ENCODE measurements around the gene CDCA7L.
"Not testable (repeated sequence)": the region's sequence is repeated elsewhere in the genome, so short reads cannot be mapped to it uniquely, and the experiment has no call there.

The CDCA7L gene

DNA sequence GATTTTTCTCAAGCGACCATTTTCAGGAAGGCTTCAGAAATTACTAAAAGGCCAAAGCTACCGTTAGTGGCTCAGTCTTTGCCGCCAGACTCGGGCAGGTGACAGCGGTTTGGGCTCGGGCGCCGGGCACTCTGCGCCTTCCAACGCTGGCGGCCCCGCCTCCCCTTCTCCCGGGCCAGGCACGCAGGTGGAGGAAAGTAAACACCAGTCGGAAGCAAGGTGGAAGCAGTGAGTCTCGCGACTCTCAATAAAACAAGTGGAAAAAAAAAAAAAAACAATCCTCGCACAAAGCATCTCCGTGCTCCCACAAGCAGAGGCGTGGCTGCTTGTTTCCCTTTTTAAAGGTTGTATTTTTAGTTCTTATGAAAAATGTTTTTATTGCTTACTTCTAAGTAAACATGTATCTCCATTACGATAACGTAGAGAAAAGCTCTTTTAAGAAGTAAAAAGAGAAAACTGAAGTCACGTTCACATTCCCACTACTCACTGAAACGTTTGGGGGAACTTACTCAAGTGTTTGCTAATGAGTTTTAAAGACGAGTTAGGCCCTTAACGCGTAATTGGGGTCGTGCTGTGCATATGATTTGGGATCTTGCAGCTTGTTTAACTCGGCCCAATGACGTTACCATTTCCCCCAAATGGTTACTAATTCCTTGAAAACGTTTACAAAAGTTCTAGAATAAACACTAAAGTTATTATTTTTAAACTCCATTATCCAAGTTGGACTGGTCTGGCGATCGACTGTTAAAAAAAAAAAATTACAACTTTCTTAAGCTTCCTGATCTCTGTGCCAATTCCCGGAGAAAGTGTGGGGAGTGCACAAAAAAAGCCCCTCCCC lies 864 bp downstream of the CDCA7L start:
- peak; percentile 91 for DNase-seq (ENCODE audit: low spot score)

DNA sequence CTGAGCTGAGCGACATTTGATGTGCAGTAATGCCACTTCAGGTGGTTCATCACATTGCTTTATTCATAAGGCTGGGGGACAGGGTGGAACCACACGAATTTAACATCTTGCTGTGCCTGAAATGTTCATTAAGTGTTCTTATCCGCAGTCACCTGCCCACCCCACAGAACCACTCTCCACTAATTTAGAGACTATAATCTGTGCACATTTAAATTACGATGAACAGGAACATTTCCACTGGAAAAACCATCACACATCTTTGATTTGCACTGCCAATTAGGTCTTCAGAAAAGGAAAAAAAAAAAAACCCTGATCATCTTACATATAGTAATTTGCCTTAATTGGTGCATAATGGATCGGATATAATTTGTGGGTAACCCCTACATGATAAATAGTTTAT lies 2.3 kb downstream of the CDCA7L start:
- no peak for DNase-seq (ENCODE audit: low spot score)

DNA sequence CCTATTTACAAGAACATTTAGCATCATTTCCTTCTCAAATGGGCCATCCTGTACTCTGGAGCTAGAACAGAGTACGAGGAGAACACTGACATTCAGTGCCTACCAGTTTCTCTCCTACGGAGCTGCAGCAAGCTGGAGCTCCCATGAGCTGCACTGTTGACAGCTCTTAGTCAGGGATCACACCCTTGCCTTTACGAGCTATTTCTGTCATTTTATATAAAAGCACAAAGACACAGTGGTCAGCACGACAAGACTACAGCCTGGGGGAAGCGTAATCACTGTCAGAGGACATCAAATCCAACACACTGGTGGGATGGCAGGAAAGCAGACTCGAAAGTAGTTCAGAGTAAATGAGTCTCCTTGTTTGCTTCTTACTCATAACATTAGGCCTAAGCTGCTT lies 2.7 kb downstream of the CDCA7L start:
- DNase-seq (ENCODE audit: low spot score): no peak

DNA sequence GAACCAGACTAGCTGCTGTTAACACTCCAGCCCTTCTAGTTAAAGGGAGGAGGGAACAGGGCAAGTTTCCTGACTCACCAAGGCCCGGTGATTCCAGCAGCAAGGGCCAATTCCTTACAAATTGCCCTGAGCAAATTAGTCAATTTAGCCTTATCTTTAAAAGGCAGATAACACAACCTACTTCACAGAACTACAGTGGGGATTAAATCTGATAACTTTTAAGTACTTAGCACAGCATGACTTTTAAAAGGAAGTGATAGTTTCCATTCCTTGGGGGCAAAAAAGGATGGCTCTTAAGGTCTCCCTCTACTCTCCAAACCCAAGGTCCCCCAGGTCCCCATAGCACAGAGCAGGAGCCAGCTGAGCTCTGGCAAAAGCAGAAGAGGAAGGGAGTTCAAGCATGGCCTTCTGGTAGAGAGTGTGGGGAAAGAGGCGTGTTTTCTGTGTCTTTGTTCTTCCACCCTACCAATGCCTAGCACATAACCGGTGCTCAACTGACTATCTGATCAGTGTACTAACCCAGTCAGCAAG lies 4.0 kb downstream of the CDCA7L start:
- DNase-seq (ENCODE audit: low spot score): no peak

DNA sequence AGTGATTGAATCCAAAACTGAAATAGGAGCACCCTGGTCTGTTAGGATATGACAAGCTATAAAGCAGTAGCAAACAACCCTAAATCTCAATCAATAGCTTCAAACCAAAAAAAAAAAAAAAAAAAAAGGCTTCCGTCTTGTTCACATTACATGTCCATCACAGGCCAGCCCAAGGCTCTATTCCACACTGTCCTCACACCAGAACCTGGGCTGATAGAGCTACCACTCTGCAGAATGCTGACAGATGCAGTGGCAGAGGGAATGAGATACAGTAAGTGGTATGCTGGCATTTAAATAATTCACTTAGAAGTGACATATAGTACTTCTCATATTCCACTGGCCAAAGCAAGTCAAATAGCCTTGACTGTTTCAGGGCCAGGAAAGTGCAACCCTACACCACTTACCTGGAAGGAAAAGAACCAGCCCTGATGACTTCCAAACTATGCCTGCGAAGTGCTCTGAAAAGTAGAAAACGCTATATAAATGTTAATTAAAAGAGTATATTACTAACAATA lies 5.8 kb downstream of the CDCA7L start:
- no peak for DNase-seq (ENCODE audit: low spot score)

DNA sequence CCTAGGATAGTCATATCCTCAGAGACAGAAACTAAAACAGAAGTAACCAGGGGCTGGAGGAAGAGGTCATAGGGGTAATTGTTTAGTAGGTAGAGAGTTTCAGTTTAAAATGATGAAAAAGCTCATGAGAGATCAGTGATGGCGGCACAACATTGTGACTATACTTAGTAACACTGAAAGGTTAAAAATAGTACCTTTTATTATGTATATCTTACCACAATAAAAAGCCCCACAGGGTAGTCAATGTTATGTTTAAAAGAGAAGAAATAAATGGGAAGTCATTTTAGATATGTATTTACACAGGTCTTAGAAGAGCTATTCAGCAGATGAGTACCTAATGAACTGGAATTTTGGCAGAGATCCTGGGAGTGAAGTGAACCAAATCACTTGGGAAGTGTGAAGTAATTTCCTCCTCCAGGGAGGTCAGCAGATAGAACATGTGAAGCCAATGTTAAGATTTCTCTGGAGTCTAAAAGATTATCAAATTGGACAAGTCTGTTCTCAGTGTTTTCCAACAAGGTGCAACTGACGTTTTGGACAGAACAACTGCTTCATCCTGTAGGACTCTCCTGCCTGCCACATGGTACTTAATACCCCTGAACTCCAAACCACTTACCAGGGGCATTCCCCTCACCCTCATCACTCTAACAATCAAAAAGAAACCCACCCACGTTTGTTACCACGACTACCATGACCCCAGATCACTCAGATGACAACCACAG lies 6.4 kb downstream of the CDCA7L start:
- no peak for DNase-seq (ENCODE audit: low spot score)

DNA sequence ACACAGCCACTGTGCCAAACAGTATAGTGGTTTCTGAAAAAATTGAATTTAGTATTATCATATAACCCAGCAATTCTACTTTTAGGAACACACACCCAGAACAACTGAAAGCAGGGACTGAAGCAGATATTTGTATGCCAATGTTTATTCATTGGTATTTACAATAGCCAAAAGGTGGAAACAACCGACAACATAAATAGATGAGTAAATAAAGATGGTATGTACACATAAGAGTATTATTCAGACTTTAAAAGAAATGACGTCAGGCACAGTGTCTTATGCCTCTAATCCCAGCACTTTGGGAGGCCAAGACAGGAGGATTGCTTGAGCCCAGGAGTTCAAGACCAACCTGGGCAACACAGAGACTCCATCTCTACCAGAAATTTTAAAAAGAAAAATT lies 7.2 kb downstream of the CDCA7L start:
- DNase-seq (ENCODE audit: low spot score): no peak

DNA sequence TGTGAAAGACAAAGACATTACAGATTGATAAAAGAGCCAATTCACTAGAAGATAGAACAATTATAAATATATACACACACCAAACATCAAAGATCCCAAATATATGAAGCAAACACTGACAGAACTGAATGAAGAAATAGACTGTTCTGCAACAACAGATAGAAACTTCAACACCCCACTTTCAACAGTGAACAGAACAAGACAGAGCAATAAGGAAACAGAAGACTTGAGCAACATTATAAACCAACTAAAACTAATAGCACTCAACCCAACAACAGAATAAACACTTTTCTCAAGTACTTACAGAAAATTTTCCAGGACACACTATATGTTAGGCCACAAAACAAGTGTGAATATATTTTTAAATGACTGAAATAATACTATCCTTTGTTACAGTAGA lies 10.9 kb downstream of the CDCA7L start:
- DNase-seq (ENCODE audit: low spot score): no peak

DNA sequence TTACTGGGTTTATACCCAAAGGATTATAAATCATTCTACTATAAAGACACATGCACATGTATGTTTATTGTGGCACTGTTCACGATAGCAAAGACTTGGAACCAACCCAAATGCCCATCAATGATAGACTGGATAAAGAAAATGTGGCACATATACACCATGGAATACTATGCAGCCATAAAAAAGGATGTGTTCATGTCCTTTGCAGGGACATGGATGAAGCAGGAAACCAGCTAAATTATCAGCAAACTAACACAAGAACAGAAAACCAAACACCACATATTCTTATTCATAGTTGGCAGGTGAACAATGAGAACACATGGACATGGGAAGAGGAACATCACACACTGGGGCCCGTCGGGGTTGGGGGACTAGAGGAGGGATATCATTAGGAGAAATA lies 12.4 kb downstream of the CDCA7L start:
- not testable (repeated sequence) for DNase-seq (ENCODE audit: low spot score)

DNA sequence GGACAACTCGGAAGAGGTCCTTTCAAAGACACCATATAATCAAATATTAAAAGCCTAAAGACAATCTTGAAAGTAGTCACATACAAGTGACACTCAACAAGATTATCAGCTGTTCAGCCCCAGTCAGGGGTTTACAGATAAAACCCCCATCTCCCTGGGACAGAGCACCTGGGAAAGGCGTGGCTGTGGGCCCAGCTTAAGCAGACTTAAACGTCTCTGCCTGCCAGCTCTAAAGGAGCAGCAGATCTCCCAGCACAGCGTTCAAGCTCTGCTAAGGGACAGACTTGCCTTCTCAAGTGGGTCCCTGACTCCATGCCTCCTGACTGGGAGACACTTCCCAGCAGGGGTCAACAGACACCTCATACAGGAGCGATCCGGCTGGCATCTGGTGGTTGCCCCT lies 18.0 kb downstream of the CDCA7L start:
- no peak for DNase-seq (ENCODE audit: low spot score)

DNA sequence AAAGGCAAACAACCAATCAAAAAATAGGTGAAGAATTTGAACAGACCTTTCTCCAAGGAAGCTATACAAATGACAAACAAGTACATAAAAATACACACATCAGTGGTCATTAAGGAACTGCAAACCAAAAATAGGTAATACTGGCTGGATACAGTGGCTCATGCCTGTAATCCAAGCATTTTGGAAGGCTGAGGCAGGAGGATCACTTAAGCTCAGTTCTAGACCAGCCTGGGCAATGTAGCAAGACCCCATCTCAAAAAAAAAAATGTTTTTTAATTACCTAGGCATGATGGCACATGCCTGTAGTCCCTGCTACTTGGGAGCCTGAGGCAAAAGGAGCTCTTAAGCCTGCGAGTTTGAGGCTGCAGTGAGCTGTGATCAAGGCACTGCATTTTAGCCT lies 19.3 kb downstream of the CDCA7L start:
- DNase-seq (ENCODE audit: low spot score): no peak

DNA sequence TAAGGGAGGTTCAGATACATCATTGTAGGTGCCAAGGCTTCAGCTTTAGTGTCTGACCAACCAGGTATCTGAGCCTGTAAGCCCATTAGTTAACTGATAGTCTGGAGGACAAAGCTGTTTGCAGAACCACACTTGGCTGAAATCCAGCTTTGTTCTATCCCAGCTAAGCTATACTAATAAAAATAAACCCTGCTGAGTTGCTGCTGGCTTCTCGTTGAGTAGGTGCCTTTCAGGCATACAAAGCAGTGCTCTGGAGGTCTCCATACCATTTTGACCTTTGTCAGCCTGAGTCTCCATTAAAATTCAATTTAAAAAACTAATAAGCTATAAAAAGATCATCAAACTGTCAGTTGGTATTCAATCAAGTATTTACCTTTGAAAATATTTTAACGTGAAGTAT lies 22.0 kb downstream of the CDCA7L start:
- DNase-seq (ENCODE audit: low spot score): no peak

DNA sequence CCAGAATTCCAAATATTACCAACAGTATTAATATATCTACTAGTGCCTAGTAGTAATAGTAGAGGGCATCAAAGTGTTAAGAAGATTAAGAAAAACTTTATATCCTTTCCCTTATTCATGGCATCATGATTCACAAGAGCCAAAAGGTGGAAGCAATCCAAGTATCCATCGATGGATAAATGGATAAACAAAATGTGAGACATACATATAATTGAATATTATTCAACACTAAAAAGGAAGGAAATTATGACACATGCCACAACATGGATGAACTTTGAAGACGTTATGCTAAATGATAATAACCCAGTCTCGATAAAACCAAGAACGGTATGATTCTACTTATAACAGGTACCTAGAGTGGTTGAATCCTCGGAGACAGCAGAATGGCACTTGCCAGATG lies 23.1 kb downstream of the CDCA7L start:
- no peak for DNase-seq (ENCODE audit: low spot score)

DNA sequence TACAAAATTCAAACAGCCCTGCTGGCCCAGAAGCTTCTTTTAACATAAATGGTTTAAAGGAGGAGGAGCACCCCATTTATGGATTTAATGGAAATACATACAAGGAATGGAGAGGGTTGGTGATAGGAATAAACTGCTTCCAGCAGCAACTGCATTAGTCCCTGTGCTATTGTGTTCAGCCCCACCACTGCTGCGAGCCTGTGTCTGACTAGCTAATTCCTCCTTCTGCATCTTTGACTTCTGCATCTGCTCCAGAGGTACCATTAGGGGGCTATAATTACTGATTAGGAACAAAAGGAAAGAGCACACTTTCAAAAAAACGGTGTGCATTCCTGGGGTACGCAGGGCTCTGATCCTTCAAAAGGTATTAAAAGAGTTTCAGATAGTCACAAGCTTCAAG lies 24.8 kb downstream of the CDCA7L start:
- no peak for DNase-seq (ENCODE audit: low spot score)

DNA sequence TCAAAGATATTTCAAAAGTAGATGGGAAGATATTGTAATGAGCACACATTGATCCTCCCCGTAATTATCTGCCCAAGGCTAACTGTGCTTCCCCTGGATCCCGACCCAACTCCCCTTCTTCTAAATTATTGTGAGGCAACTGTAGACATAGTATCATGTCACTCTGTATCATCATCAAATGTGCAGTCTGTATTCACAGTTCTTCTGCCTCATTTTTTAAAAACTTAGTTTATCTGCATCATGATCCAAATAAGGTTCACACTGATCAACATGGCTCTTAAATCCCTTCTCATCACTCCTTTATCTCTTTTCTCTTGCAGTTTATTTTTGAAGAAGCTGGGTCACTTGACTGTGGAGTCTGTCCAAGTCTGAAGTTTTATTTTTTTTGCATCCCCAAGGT lies 27.5 kb downstream of the CDCA7L start:
- no peak for DNase-seq (ENCODE audit: low spot score)

DNA sequence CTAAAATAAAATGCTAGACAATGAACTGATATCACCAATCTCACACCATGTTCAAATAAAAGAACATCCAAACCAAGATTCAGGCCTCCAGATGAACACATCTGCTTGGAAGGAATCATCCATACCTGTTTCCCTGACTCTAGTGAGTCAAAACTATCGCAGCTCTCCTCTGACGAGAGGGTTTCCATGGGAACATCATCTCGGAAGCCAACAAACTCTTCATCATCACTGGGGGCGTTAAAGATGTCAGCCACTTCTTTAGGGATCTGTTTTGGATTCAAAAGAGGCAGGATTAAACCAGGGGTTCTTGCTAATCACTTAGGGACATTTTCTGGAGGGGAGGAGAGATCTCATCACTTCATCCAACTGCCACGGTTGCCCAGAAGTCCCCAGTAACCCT lies 29.1 kb downstream of the CDCA7L start:
- no peak for DNase-seq (ENCODE audit: low spot score)

DNA sequence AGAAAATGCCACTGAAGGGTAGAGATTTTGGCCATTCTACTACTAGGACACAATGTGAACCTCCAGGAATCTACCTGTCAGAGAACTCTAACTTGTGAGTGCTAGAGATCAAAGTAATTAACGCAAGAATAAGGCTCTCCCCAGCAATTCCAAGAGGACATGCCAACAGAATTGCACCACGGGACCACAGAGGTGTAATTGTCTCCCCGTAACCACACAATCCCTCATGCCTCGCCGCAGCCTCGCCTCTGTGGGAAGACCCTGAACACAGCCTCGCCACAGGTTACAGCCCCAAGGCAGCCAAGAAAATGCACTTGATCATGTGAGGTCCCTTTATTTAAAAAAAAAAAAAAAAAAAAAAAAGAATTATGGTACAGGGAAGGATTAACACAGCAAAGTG lies 29.5 kb downstream of the CDCA7L start:
- DNase-seq (ENCODE audit: low spot score): peak; percentile 63

DNA sequence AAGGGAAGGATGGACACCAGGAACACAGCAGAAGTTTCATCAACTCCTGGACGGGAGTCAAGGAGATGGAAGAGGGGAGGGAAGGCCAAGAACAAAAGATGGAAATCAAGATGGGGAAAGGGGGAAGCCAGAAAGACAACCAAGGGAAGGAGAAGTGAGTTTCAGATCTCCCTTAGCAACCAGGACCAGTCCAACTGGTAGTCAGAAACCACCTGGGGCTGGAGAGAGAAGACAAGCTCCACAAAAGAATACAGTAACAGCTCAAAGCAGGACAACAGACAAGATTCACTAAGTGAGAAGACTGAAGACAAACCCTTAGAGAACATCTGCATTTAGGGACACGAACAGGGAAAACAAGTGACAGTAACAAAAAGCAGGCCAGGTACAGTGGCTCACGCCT lies 30.6 kb downstream of the CDCA7L start:
- DNase-seq (ENCODE audit: low spot score): no peak

DNA sequence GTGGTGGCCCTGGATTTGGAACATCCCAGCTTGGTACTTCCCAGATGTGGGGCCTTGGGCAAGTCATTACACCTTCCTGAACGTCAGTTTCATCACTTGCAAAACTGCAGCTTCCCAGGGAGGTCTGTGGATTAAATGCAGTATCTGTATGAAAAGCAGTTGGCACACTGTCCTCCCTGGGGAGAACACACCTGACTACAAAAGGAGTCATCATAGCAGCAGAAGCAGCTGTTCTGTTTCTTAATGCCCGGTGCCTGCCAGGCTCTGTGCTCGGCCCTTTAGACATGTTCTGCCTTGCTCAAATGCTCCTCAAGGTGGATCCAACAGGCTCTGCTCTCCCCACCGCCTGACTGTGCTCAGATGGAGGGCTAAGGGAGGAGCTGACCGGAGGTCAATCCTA lies 31.0 kb downstream of the CDCA7L start:
- no peak for DNase-seq (ENCODE audit: low spot score)

DNA sequence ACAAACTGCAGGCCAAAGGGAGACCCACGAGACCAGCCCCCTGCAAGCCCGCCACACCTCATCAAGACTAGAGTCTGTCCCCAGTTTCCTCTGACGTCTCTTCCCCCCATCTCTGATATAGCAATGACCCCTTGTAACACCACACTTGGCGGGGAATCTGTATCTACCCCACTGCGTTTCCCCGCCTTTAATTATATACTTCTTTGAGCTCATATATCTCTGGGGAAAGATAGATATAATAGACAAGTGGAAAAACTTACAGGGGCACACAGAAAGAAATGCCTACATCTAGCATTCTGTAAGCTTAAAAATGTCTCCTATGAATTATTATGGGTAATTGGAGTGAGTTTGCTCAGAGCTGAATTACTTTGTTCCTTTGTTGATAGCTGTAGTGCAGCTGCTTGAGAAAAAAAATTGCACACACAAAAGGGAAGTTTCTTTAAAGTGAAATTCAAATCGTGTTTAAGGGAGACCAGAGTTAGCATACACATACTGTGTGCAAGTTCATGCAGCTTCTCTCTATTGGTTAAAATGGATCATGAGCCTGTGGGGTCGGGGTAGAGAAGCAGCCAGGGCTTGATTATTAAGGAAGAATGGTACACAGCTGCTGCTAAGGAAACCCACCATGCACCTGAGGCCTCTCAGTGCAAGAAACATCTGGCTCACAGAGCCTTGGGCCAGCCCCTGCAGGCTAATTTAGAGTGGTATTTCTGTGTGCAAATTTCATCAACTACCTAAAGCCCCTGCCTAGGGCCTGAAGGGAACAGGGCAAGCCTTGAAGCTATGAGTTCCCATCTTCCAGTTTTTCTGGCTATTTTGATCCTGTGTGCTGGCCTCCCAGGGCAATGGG lies 32.5 kb downstream of the CDCA7L start:
- DNase-seq (ENCODE audit: low spot score): no peak

DNA sequence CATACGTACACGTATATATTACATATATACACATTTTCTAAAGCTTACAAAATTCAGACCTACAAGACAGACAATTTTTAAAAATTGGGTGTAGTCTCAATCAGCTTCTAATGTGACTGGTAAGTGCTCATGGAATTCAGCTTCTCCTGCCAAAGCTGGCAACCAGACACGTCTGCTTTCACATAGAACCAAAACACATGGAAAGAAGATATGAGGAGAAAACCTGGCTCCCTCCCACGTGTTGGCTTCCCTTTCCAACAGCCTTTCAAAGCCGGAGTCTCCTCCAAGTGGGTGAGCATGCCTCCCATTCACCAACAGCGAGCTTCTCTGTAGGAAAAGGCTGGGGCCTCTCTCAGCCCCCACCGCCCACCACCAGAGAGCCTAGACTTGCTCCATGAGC lies 33.4 kb downstream of the CDCA7L start:
- DNase-seq (ENCODE audit: low spot score): no peak

DNA sequence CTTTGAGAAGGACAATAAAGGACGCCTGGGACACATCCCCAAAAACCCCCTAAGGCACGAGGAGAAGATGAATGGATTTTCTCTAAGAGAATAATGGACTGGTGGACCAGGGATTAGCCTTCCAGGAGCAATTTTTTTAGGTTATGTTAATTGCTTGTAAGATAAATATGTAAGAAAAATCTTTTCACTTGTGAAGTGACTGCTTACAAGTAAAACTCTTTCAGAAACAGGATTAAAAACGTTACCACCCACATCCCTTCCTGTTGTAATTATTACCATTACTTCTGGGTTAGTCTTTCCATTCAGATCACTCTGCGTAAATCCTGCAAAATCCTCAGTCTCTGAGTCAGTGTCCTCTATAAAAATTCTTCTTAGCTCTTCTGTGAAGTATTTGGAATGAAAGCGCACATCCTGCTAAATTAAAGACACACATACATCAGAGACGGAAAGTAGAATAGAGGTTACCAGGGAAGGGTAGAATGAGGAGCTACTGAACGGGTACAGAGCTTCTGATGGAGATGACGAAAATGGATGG lies 34.3 kb downstream of the CDCA7L start:
- no peak for DNase-seq (ENCODE audit: low spot score)
